SK-N-SH treated with all-trans-retinoic acid at 6 μM for 48 hours (cell line): ENCODE measurements around the gene UBASH3A.

Experiments used
- CREB5 ChIP-seq: fragments of 250-450 bp; sonication (Bioruptor Pico); IDR thresholded peaks from 2 replicates; pipeline ENCODE4 v1.5.1; 2020; ENCODE audit warnings: low read depth, mild to moderate bottlenecking, moderate library complexity
- GLIS3 ChIP-seq: fragments of 250-450 bp; sonication (Bioruptor Pico); IDR thresholded peaks from 2 replicates; pipeline ENCODE4 v1.5.0; 2020; ENCODE audit warnings: mild to moderate bottlenecking, moderate library complexity
- ISL1 ChIP-seq: fragments of 250-450 bp; sonication (Bioruptor Pico); IDR thresholded peaks from 2 replicates; pipeline ENCODE4 v2.1.2; 2022; ENCODE audit warnings: mild to moderate bottlenecking, moderate library complexity
- ZFP3 ChIP-seq: fragments of 250-450 bp; sonication (Bioruptor Pico); IDR thresholded peaks from 2 replicates; pipeline ENCODE4 v1.5.0; 2020; ENCODE audit warnings: mild to moderate bottlenecking, moderate library complexity
- ZNF565 ChIP-seq: fragments of 450-650 bp; formaldehyde crosslinking; conservative IDR thresholded peaks from 2 replicates; pipeline ENCODE4 v1.5.0; 2020; ENCODE audit warnings: low read depth, mild to moderate bottlenecking, moderate library complexity
- ZNF8 ChIP-seq: fragments of 450-650 bp; formaldehyde crosslinking; IDR thresholded peaks from 2 replicates; pipeline ENCODE4 v1.5.0; 2020; ENCODE audit warnings: mild to moderate bottlenecking, moderate library complexity

DNA sequence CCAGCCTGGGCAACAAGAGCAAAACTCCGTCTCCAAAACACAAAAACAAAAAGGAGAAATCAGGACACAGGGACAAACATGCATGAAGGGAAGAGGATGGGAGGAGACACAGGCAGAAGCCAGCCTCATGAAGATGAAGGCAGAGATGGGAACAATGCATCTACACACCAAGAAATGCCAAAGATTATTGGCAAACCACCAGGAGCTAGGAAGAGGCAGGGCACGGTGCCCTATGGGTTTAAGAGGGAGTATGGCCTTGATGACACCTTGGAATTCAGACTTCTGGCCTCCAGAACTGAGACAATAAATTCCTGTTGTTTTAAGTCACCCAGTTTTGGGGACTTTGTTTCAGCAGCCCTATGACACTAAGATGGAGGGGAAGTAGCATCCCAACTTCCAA, 13.0 kb upstream of the UBASH3A start:
- no peak for TF ChIP-seq ZNF8 (CRISPR knock-in tag)
- TF ChIP-seq CREB5 (CRISPR knock-in tag), result no peak
- no peak for TF ChIP-seq ZNF565 (CRISPR knock-in tag)
- no peak for TF ChIP-seq ZFP3
- TF ChIP-seq ISL1, result no peak
- TF ChIP-seq GLIS3, result no peak
